ENCODE measurements around the gene UBE2G2. TPM values are rescaled to one million over a fixed set of nuclear protein-coding genes. Genes with fewer than 3 reads are reported as not detected.

UBE2G2 gene
- total RNA-seq, 1 experiment from 2014 or later = 121 TPM

DNA sequence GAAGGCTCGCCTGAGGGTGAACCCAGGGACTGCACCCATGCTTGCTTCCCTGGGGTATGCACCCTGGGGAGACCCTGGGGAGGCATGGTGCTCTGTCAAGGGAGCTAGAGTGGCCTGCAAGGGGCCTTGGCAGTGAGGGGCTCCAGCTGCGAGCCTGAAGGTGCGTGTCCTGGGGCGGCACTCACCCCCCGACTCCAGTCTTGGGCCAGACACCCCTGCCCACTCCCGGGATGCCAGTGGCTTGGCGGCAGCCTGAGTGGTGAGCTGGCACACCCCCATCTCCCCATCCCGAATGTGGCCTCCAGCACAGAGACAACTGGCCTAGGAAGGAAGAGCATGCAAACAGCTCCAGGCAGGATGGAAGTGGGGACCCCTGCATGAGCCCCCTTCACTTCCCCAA is 13.6 kb upstream of the UBE2G2 start:
- H4K8ac ChIP-seq (replicated peaks; ENCODE audit: insufficient read length, low read depth, low read length) = no peak overlapping the region
- no peak overlapping the region for H2BK12ac ChIP-seq (ENCODE audit: insufficient read length, low read depth, low read length)
- no peak overlapping the region for H2BK5ac ChIP-seq (ENCODE audit: insufficient read length, low read length)
- H3K9me3 ChIP-seq (ENCODE audit: control insufficient read depth, low read depth, low read length) = peaks cover 6% of the 10 kb centered on the region
- H3K9me3 Mint-ChIP-seq = peaks cover 10 to 13% of the 10 kb centered on the region in 2 experiments
- no peak overlapping the region for H3K9ac ChIP-seq (ENCODE audit: extremely low read depth, insufficient read length, low read length)
- no peak overlapping the region for H3K4me3 Mint-ChIP-seq
- H3K27ac ChIP-seq (ENCODE audit: insufficient read length, low read depth, low read length) = no peak overlapping the region
- H3K23ac ChIP-seq (ENCODE audit: insufficient read length, low read depth, low read length) = no peak overlapping the region
- no peak overlapping the region for H2BK15ac ChIP-seq (ENCODE audit: low read depth, low read length)
- H2AFZ ChIP-seq (ENCODE audit: low read length) = no peak overlapping the region
- no peak overlapping the region for H3K56ac ChIP-seq (ENCODE audit: insufficient read length, low read depth, low read length)
- H3K18ac ChIP-seq (ENCODE audit: insufficient read length, low read depth, low read length) = no peak overlapping the region
- H3K27ac Mint-ChIP-seq = no peak overlapping the region; a peak in 1 of 7 replicates
- no peak overlapping the region for H2BK20ac ChIP-seq (ENCODE audit: low read depth, low read length, poor library complexity, severe bottlenecking)
- no peak overlapping the region for H3K4ac ChIP-seq (ENCODE audit: low read depth, low read length)
- WGBS (ENCODE audit: extremely low coverage, insufficient read length, low lambda C conversion rate) = no CpG with 5 or more reads among the region's 8 CpGs
- no peak overlapping the region for H4K91ac ChIP-seq (ENCODE audit: insufficient read length, low read depth, low read length)
- no peak overlapping the region for H2AK5ac ChIP-seq (ENCODE audit: insufficient read length, low read length)
- peaks cover 15 to 20% of the 10 kb centered on the region in 2 experiments for H3K4me1 Mint-ChIP-seq
- H3K36me3 Mint-ChIP-seq (ENCODE audit: insufficient read depth in 1 of 3, low read depth in 3 of 3) = peaks cover 13 to 30% (median 23%) of the 10 kb centered on the region in 3 experiments
- peaks cover 2% of the 10 kb centered on the region for H3K79me1 ChIP-seq (ENCODE audit: insufficient read depth, low read depth, low read length, poor library complexity, severe bottlenecking)
- H3K4me2 ChIP-seq (ENCODE audit: insufficient read depth, insufficient read length, low read length) = no peak overlapping the region
- peaks cover 14% of the 10 kb centered on the region for H3K27me3 Mint-ChIP-seq (ENCODE audit: low read depth)
- no peaks in the 10 kb centered on the region for H4K20me1 ChIP-seq (ENCODE audit: control insufficient read depth, insufficient read depth, insufficient read length)
- no peak overlapping the region for H2BK120ac ChIP-seq (ENCODE audit: low read depth, low read length, poor library complexity, severe bottlenecking)
- TF ChIP-seq, protein P1, sequence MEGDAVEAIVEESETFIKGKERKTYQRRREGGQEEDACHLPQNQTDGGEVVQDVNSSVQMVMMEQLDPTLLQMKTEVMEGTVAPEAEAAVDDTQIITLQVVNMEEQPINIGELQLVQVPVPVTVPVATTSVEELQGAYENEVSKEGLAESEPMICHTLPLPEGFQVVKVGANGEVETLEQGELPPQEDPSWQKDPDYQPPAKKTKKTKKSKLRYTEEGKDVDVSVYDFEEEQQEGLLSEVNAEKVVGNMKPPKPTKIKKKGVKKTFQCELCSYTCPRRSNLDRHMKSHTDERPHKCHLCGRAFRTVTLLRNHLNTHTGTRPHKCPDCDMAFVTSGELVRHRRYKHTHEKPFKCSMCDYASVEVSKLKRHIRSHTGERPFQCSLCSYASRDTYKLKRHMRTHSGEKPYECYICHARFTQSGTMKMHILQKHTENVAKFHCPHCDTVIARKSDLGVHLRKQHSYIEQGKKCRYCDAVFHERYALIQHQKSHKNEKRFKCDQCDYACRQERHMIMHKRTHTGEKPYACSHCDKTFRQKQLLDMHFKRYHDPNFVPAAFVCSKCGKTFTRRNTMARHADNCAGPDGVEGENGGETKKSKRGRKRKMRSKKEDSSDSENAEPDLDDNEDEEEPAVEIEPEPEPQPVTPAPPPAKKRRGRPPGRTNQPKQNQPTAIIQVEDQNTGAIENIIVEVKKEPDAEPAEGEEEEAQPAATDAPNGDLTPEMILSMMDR (conservative IDR thresholded peaks at IDR 0.05) = no peak
- no peak overlapping the region for H3T11ph ChIP-seq (ENCODE audit: low read length)
- no peak overlapping the region for H3K14ac ChIP-seq (ENCODE audit: insufficient read depth, low read length)
- H3K27me3 ChIP-seq (ENCODE audit: insufficient read depth, low read length) = no peaks in the 10 kb centered on the region; the same call in 1 of the 2 replicates
- H3K4me1 ChIP-seq (ENCODE audit: insufficient read depth, low read length) = no peaks in the 10 kb centered on the region
- no peak for DNase-seq
- peaks cover 8% of the 10 kb centered on the region for H3K23me2 ChIP-seq (ENCODE audit: insufficient read length, low read depth, low read length, poor library complexity, severe bottlenecking)
- H4K5ac ChIP-seq (ENCODE audit: insufficient read length, low read depth, low read length) = no peak overlapping the region
- H3K79me2 ChIP-seq (ENCODE audit: insufficient read depth, low read length) = peaks cover 2% of the 10 kb centered on the region; the same call in 1 of the 2 replicates

All from H9 (cell line).